Spleen (tissue), 11 donors: ENCODE results near the gene ATP2B1. TPM values are rescaled to one million over a fixed set of nuclear protein-coding genes. Genes with fewer than 3 reads are reported as not detected.

Experiments
- DNase-seq: peaks from one replicate; pipeline ENCODE4 v3.0.0-alpha.2; 2020
- H3K27ac ChIP-seq, 8 donors: fragments of 200-600 bp; sonication (generic) in 7 of 8; 1 replicate in 4 of 8; 2 replicates in 4 of 8; pipeline versions ENCODE4 v1.5.0 to v1.8.0; 2016 to 2021; ENCODE audit warnings: inconsistent platforms in 4 of 8, mild to moderate bottlenecking in 4 of 8, moderate library complexity in 1 of 8
- H3K27me3 ChIP-seq, 7 donors: fragments of 200-600 bp; sonication (generic) in 6 of 7; replicated peaks in 1 of 7; 1 replicate in 4 of 7; 2 replicates in 3 of 7; pipeline versions ENCODE4 v1.5.0 to v1.8.0; 2016 to 2021; ENCODE audit warnings: inconsistent platforms in 3 of 7, mild to moderate bottlenecking in 1 of 7
- H3K36me3 ChIP-seq, 6 donors: fragments of 200-600 bp; sonication (generic) in 5 of 6; 1 replicate in 4 of 6; 2 replicates in 2 of 6; pipeline versions ENCODE4 v1.5.0 to v1.8.0; 2016 to 2021; ENCODE audit warnings: inconsistent platforms in 2 of 6
- H3K4me1 ChIP-seq, 6 donors: fragments of 200-600 bp; sonication (generic) in 5 of 6; 1 replicate in 3 of 6; 2 replicates in 3 of 6; pipeline versions ENCODE4 v1.5.0 to v1.8.0; 2016 to 2021; ENCODE audit warnings: inconsistent platforms in 3 of 6
- H3K4me3 ChIP-seq, 8 donors: fragments of 200-600 bp; sonication (generic) in 7 of 8; 1 replicate in 4 of 8; 2 replicates in 4 of 8; pipeline versions ENCODE4 v1.5.0 to v1.8.0; 2016 to 2021; ENCODE audit warnings: inconsistent platforms in 4 of 8, mild to moderate bottlenecking in 4 of 8, moderate library complexity in 2 of 8
- H3K9me3 ChIP-seq, 8 donors: fragments of 200-600 bp; sonication (generic) in 7 of 8; 1 replicate in 4 of 8; 2 replicates in 4 of 8; pipeline versions ENCODE4 v1.5.0 to v1.8.0; 2016 to 2021; ENCODE audit warnings: inconsistent platforms in 4 of 8
- CTCF ChIP-seq, 11 experiments: fragments of 200-600 bp in 7 of 11; fragments of 450-650 bp in 4 of 11; sonication (generic) in 4 of 11; IDR thresholded peaks in 8 of 11; conservative IDR thresholded peaks in 3 of 11; 1 replicate in 7 of 11; 2 replicates in 4 of 11; pipeline versions ENCODE4 v1.4.0 to v1.8.0; 2016 to 2021; ENCODE audit warnings: antibody characterized with exemption in 11 of 11, inconsistent platforms in 4 of 11, mild to moderate bottlenecking in 1 of 11
- POLR2A ChIP-seq, 3 donors: fragments of 450-650 bp; IDR thresholded peaks; one replicate each; pipeline ENCODE4 v1.5.1; 2017; ENCODE audit warnings: antibody characterized with exemption in 3 of 3, mild to moderate bottlenecking in 1 of 3
- POLR2AphosphoS5 ChIP-seq, 3 donors: sonication (generic); formaldehyde crosslinking; IDR thresholded peaks; one replicate each; pipeline ENCODE4 v1.5.1; 2017; ENCODE audit warnings: antibody characterized with exemption in 3 of 3
- WGBS, 5 donors: extraction: QIAGEN DNeasy Blood & Tissue Kit in 3 of 5; methylation state at CpG; one replicate each; pipeline versions ENCODE4 v1.1.5 to v1.1.7; 2013 to 2018; 5-methylcytosine and 5-hydroxymethylcytosine counted together
- intact Hi-C: fragments of 100-400 bp; cut with DNase I; formaldehyde crosslinking; loops from one replicate; pipeline ENCODE4 v1.15.0; 2023; ENCODE audit warnings: low total_unique reads
- polyA plus RNA-seq, 3 donors: library from polyadenylated mRNA; stranded (reverse); fragments of 200-250 nt; gene quantifications; one replicate each; pipeline ENCODE4 v1.2.1, GENCODE V29; 2013
- total RNA-seq, 7 donors: library from RNA; depleted of rRNA in 3 of 7; stranded (reverse); fragments of >200 nt in 3 of 7; fragmentation: NEBNext Ultra II Directional in 4 of 7; extraction: Animal tissue kit (Norgen Biotek cat#: 25700) in 4 of 7; gene quantifications; one replicate each; pipeline versions ENCODE4 v1.1.0 to v1.2.1, GENCODE V29; 2016 to 2021
- donor health status: healthy with polysubstance abuse.
- donor health status: DM: no; HTN: no; CAD: no; lungs with moderate emphysema.
- donor health status: DM: no; HTN: no; CAD: no.
- donor health status: Bipolar disorder and iron deficiency.
- donor health status: healthy.
- donor health status: DM: no; HTN: no; CAD: no.
- donor health status: DM: yes; HTN: yes; CAD: no.

ATP2B1 gene
- total and polyA plus RNA-seq, 10 donors: 13.2 to 130 (median 75.6) TPM

- Histone ChIP-seq H3K27me3 (no peaks in the 10 kb centered on the region), H3K9me3 (no peaks in the 10 kb centered on the region), H3K36me3 (no peaks in the 10 kb centered on the region), H3K4me1 (peaks cover 17 to 84% (median 57%) of the 10 kb centered on the region in 6 donors), H3K27ac (no peak overlapping the region), H3K4me3 (no peak overlapping the region)
- WGBS, 5 donors: 90 to 98% (median 94%) methylated on average over 1 of the region's 1 CpG
- intact Hi-C loops: no loop called here
- no peak for TF ChIP-seq POLR2A (IDR thresholded peaks at IDR 0.05)
- no peak for TF ChIP-seq POLR2AphosphoS5 (IDR thresholded peaks at IDR 0.05)
- no peak for TF ChIP-seq CTCF (IDR thresholded peaks at IDR 0.05 in 8 of 11, conservative IDR thresholded peaks at IDR 0.05 in 3 of 11)
- no peak for DNase-seq
Observed at GRCh38 chr12:89703768-89704167, 4.9 kb downstream of the ATP2B1 start.

GRCh38 chr12:89702503-89702902, 6.1 kb downstream of the ATP2B1 start:
- no peak for TF ChIP-seq CTCF (IDR thresholded peaks at IDR 0.05 in 8 of 11, conservative IDR thresholded peaks at IDR 0.05 in 3 of 11)
- no peak for TF ChIP-seq POLR2A (IDR thresholded peaks at IDR 0.05)
- no peak for TF ChIP-seq POLR2AphosphoS5 (IDR thresholded peaks at IDR 0.05)
- H3K4me3 ChIP-seq: no peak overlapping the region
- peaks cover 17 to 90% (median 59%) of the 10 kb centered on the region in 6 donors for H3K4me1 ChIP-seq
- no peaks in the 10 kb centered on the region for H3K36me3 ChIP-seq
- WGBS, 5 donors: 90 to 96% (median 95%) methylated on average over 1 of the region's 1 CpG
- H3K27ac ChIP-seq: no peak overlapping the region
- no peaks in the 10 kb centered on the region for H3K27me3 ChIP-seq
- H3K9me3 ChIP-seq: no peaks in the 10 kb centered on the region
- intact Hi-C loops: no loop called here
- DNase-seq: no peak

- H3K27me3 ChIP-seq: no peaks in the 10 kb centered on the region
- no peak overlapping the region for H3K4me3 ChIP-seq
- WGBS, 5 donors: 92 to 100% (median 96%) methylated on average over 3 of the region's 3 CpGs
- H3K36me3 ChIP-seq: no peaks in the 10 kb centered on the region
- no peak overlapping the region for H3K27ac ChIP-seq
- TF ChIP-seq CTCF (IDR thresholded peaks at IDR 0.05 in 8 of 11, conservative IDR thresholded peaks at IDR 0.05 in 3 of 11) (no peak), POLR2AphosphoS5 (IDR thresholded peaks at IDR 0.05) (no peak), POLR2A (IDR thresholded peaks at IDR 0.05) (no peak)
- H3K9me3 ChIP-seq: no peaks in the 10 kb centered on the region
- no peak for DNase-seq
- intact Hi-C loops: no loop called here
- H3K4me1 ChIP-seq: peaks cover 13 to 90% (median 58%) of the 10 kb centered on the region in 6 donors
Observed at GRCh38 chr12:89701606-89702206, 6.9 kb downstream of the ATP2B1 start.

GRCh38 chr12:89700191-89700810, 8.3 kb downstream of the ATP2B1 start:
- DNase-seq: no peak
- intact Hi-C loops: no loop called here
- Histone ChIP-seq H3K27ac (no peak overlapping the region), H3K9me3 (no peaks in the 10 kb centered on the region), H3K4me3 (no peak overlapping the region), H3K36me3 (no peaks in the 10 kb centered on the region), H3K27me3 (no peaks in the 10 kb centered on the region), H3K4me1 (peaks cover 5 to 90% (median 58%) of the 10 kb centered on the region in 6 donors)
- 94 to 95% (median 95%) methylated on average over 4 of the region's 4 CpGs for WGBS, 5 donors
- no peak for TF ChIP-seq CTCF (IDR thresholded peaks at IDR 0.05 in 8 of 11, conservative IDR thresholded peaks at IDR 0.05 in 3 of 11)
- no peak for TF ChIP-seq POLR2A (IDR thresholded peaks at IDR 0.05)
- no peak for TF ChIP-seq POLR2AphosphoS5 (IDR thresholded peaks at IDR 0.05)
